Heart left ventricle (tissue), 13 donors: ENCODE measurements around the gene LENG9.

Source experiments
- POLR2A ChIP-seq, 2 donors: fragments of 450-650 bp; IDR thresholded peaks; one replicate each; pipeline ENCODE4 v1.6.1; 2017; ENCODE audit warnings: antibody characterized with exemption in 2 of 2, mild to moderate bottlenecking in 2 of 2, moderate library complexity in 2 of 2
- TF ChIP-seq, protein P1 (sequence below), 12 donors: fragments of 200-600 bp; sonication (generic) in 4 of 12; IDR thresholded peaks; one replicate each; pipeline versions ENCODE4 v1.5.0 to v1.8.0; 2018 to 2022; ENCODE audit warnings: antibody characterized with exemption in 12 of 12, mild to moderate bottlenecking in 5 of 12
- donor health status: ischemic (EF 13 %, LVEDD 7.1; RV severe dilation, severe dysfunction).
- donor health status: DM: no; HTN: yes; CAD: no.
- donor health status: DM: no; HTN: no; CAD: no.
- donor health status: ischemic (EF 25% LVEDD 6.9; RV normal size, moderate dysfunction).
- donor health status: ischemic (EF 25% LVEDD 5.7; RV mildly dilated, moderate dysfunction).
- donor health status: ischemic (EF 35%, LVEDD 5.7; RV mildly dilated, moderate dysfunction).
- donor health status: nonischemic (EF 11% LVEDD 7.7; RV severe dilation, severe dysfunction).
- donor health status: DM: yes; HTN: yes; CAD: no.
- donor health status: PGD.
- donor health status: ischemic (EF 29% LVEDD 5.4; RV normal size, mild dysfunction).
- donor health status: nonischemic (EF 23%, LVEDD 6.1; RV moderate dilation, normal function).

DNA sequence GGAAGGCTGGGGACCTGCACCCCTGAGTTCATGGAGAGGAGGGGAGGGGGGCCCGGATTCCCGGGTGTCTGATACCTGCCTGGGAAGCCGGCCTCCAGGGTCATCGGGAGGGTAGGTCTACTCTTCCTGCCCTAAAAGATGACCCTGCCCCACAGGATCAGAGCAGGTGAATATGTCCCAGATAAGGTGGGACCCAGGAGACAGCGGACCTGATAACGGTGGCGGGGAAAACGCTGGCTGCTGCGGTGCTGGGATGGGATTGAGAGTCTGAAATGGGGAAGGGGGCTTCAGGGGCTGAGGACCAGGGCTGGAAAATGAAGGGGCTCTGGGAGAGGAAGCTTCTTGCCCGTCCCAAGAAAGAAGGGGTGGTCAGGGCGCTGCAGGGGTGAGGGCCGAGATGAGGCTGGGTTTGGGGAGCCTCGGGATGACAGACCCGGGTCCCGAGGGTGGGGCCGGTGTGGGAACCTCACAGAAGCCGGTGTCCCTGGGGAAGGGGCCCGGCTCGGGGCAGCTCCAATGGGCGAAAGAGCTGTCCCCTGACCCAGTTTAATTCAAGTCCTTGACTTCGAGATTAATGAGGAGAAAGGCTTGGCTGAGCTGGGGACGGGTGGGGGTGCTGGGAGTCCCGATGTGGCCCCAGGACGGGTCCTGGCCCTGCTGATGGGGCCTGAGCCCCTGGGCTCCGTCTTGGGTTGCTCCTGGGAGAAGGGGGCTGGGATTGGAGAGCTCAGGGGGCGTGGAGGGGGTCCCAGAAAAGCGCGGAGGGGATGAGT lies 47.5 kb downstream of the LENG9 start:
- TF ChIP-seq, protein P1, sequence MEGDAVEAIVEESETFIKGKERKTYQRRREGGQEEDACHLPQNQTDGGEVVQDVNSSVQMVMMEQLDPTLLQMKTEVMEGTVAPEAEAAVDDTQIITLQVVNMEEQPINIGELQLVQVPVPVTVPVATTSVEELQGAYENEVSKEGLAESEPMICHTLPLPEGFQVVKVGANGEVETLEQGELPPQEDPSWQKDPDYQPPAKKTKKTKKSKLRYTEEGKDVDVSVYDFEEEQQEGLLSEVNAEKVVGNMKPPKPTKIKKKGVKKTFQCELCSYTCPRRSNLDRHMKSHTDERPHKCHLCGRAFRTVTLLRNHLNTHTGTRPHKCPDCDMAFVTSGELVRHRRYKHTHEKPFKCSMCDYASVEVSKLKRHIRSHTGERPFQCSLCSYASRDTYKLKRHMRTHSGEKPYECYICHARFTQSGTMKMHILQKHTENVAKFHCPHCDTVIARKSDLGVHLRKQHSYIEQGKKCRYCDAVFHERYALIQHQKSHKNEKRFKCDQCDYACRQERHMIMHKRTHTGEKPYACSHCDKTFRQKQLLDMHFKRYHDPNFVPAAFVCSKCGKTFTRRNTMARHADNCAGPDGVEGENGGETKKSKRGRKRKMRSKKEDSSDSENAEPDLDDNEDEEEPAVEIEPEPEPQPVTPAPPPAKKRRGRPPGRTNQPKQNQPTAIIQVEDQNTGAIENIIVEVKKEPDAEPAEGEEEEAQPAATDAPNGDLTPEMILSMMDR (IDR thresholded peaks at IDR 0.05): no peak
- no peak for TF ChIP-seq POLR2A (IDR thresholded peaks at IDR 0.05)
